Stimulated activated CD8-positive, alpha-beta memory T cell treated with anti-CD3 and anti-CD28 coated beads, Interleukin-12 subunit alpha, Interleukin-12 subunit beta, amount 100 ng/mL, for 24 hours (primary cell): Measurements from ENCODE around the gene NGEF.
"Not testable (repeated sequence)": the region's sequence is repeated elsewhere in the genome, so short reads cannot be mapped to it uniquely, and the experiment has no call there.

Source experiments
- DNase-seq: peaks from one replicate; pipeline ENCODE4 v3.0.0-alpha.2; 2020; ENCODE audit errors: extremely low read depth

NGEF gene

DNA sequence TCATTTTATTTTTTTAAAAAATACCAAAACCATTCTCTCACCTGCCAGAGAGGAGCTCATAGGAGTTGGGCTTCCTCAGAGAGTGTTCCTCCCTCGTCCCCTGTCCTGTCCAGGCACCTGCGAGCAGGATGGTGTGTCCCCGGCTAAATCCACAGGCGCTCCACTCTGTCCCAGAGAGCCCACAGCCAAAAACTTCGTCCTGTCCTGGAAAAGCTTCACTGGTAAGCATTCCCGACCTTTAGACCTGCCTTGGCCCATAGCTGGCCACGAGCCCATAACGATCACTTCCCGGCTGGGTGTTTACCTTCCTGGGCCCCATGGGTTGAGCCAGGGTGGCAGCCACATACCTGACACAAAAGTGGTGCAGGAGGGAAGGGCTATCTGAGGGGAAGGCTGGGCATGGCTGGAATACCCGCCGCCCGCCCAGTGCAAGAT, at the start of gene NGEF:
NGEF (minus strand) TSS at position 230 of the 435 bp plus-strand sequence. CDS start 38,366 bp downstream, outside the sequence.
- DNase-seq = no peak

DNA sequence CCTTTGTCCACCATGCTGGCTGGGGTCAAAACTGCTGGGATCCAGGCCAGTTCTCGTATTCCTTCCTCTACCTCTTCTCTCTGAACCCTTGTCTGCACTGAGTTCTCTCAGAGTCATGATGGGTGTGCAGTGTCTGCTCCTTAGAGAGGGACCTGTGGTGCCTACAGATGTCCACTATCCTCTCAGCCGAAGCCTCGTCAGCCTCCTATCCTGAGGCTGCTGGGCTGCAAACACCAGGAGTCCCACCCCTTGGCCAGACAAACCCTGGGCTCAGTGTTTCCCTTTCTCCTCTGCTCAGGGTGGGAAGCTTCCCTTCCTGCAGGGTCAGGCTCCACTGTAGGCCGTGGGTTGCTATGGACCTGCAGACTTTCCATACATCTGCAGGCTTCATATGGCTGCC, 49.4 kb upstream of the NGEF start:
- DNase-seq = no peak

GRCh38 chr2:233061591-233062450, 48.8 kb upstream of the NGEF start:
- DNase-seq = no peak

GRCh38 chr2:233060980-233061590, 48.0 kb upstream of the NGEF start:
- no peak for DNase-seq

- DNase-seq = no peak
Observed at GRCh38 chr2:233060501-233060979, 47.5 kb upstream of the NGEF start.

- DNase-seq = no peak
Observed at GRCh38 chr2:233059797-233060500, 46.9 kb upstream of the NGEF start, which contains the start of gene INPP5D. Gene INPP5D (plus strand): TSS chr2:233060342. CDS start chr2:233060479, 137 bp downstream.

- DNase-seq = no peak
Observed at GRCh38 chr2:233059547-233059796, 46.4 kb upstream of the NGEF start.

DNA sequence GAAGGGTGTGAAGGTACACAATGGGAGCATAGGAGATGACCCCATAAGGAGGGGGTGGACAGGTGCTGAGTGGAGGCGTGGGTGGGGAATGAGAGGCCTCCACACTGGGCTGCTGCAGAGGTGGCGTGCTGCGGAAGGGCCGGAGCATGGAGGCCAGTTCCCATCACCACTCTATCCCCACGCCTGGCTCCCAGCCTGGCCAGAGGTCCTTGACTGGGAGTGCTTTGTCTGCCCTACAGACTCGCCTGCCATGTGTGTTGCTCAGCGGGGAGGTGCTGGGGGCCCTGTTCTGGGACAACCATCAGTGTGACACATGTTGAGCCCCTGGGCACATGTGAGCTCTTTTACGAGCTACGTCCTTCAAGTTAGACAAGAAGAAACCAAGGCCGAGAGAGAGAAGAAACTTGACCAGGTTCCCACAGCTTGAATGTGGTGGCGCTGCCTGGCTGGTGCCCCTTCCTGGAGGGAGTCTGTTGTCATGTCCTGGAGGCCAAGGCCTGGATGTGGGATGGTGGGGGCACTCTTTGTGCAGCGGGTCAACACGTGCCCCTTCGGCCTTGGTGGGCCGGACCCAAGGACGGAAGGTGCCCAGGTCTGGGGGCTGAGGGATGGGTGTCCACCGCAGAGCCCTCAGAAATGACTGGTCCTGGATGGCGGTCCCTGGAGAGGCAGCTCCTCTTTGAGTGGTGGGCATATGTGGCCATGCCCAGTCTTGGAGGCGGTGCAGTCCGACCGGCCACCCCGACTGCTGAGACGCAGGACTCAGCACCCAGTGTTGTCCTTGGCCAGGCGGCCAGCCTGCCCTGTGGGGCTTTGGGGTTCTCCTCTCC, 45.9 kb upstream of the NGEF start:
- no peak for DNase-seq

- no peak for DNase-seq
Observed at GRCh38 chr2:233056961-233057605, 44.0 kb upstream of the NGEF start.

GRCh38 chr2:233055362-233055761, 42.3 kb upstream of the NGEF start:
- no peak for DNase-seq

DNA sequence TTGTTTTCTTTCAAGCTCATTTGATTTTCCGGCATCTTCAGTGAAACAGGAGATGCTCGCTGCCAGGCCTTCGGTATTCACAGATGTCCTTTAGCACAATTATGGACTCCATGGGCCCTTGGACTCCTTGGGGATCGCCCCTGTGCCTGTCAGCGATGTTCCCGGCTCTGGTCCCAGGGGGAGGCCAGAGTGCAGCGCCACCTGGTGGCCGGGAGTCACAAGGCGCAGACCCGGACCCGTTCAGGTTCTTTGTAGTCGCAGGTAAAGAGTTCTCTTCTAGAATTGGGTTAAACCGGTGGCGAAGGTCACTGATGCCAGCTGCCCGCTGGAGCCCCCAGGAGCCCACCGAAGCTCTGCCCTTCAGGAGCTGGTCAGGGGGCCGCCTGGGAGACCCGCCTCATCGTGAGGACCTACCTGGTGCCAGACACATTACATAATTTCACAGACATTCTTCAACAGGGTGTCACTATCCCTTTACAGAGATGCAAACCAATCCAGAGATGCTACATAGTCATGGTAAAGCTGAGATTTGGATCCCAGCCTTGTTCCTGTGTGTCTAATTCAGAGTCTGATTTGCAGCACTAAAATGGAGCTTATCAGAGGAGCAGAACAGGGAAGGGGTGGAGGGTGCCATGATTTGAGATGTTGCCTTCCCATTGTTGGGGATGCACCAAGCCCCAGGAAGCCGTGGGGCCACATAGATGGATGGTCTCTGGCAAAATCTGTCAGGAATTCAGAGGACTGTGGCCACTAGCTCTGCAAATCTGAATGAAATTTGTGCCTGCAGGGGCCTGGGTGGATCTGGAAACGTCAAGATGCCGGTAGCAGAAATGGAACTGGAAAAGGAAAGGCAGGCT, 41.1 kb upstream of the NGEF start:
- peak; percentile 47 for DNase-seq

GRCh38 chr2:233052517-233052916, 39.5 kb upstream of the NGEF start:
- DNase-seq = not testable (repeated sequence)

DNA sequence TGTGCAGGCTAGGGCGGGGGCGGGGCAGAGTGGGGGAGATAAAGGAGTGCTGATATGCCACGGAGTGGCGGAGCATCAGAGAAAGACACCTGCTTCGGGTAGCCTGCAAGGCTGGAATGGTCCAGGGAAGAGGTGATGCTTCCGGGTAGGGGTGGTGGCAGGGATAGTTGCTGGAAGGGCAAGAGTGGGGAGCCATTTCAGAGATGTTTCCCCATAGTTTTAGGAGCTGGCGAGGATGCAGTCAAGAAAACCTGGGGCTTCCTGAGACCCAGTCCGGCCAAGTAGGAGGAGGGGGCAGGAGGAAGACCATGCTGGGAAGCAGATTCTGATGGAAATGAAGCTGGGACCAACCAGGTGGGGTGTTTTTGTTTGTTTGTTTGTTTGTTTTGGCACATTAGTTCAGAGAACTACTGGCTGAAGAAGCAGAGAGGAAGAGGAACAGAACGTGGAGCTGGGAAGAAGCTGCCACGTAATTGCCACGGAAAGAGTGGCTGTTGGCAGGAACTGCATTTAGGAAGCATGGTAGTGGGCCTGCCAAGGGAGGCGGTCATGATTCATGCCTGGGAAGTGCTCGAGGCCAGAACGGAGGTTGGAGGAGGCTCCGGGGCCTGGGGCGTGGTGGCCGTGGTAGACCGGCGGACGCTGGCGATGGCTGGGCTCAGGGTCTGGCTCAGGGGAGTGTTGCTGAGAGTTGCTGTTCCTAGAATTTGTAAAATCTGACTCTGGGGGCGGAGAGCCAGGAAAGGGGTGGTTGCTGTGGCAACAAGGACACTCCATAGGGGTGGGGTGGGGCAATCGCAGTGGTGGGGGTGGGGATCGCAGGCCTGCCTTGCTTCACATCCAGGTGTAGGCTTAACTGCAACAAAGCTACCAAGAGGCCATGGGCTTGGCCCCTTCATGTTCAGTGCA, 38.4 kb upstream of the NGEF start:
- DNase-seq = no peak

GRCh38 chr2:233049194-233049761, 36.2 kb upstream of the NGEF start:
- no peak for DNase-seq

GRCh38 chr2:233048569-233049193, 35.6 kb upstream of the NGEF start:
- no peak for DNase-seq

GRCh38 chr2:233047667-233048066, 34.6 kb upstream of the NGEF start:
- DNase-seq = no peak

GRCh38 chr2:233047206-233047605, 34.1 kb upstream of the NGEF start:
- DNase-seq = no peak

DNA sequence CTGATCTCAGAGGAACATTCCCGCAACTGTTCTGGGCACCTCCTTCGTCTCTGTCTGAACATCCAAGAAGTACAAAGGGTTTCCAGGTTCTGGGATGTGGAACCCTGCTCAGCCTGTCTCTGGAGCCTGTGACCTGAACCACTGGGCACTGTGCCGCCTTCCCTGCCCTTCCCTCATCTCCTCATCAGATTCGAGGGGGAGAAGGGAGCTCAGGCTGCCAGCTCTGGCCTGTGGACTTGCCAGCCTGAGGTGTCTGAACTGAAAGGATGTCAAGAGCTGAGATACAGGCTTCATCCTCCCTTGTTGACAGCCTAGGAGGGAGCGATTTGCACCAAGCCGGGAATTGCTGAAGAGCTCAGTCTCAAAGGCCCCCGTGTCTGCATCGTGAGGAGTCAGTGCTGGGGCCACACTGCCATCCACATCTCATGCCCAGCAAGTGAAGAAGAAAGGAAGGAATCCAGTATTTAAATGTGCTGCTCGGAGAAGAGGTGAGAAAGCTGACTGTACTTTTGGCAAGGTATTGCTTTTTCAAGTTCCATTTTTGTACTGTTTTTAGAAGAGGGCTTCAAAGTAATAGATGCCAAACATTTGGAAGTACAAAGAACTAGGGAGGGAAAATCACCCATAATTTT, 32.0 kb upstream of the NGEF start:
- DNase-seq = no peak
